Fibroblast of villous mesenchyme (primary cell): ENCODE data around the gene FLNB. TPM values are rescaled to one million over a fixed set of nuclear protein-coding genes. Genes with fewer than 3 reads are reported as not detected.

Experiments
- DNase-seq: peaks from one replicate; pipeline ENCODE4 v3.0.0-alpha.2; 2010; ENCODE audit warnings: low read depth
- H3K4me3 ChIP-seq: 2 replicates; pipeline ENCODE4 v1.5.1; 2011; ENCODE audit warnings: low read depth, mild to moderate bottlenecking, low read length
- CTCF ChIP-seq: IDR thresholded peaks from 2 replicates; pipeline ENCODE4 v1.5.1; 2012; ENCODE audit warnings: low read depth, mild to moderate bottlenecking, low read length; ENCODE audit not compliant: insufficient read depth
- total RNA-seq: library from RNA; depleted of rRNA; stranded (reverse); fragments of >200 nt; gene quantifications from 2 replicates; pipeline ENCODE4 v1.2.3, GENCODE V29; 2012

Gene FLNB
- total RNA-seq, 1 donor = 325 TPM

GRCh38 chr3:58105196-58105595 is 97.0 kb downstream of the FLNB start:
- no peak overlapping the region for H3K4me3 ChIP-seq
- no peak for DNase-seq
- TF ChIP-seq CTCF = no peak

GRCh38 chr3:58106061-58106460 is 97.8 kb downstream of the FLNB start:
- TF ChIP-seq CTCF = no peak
- DNase-seq = no peak
- H3K4me3 ChIP-seq = no peak overlapping the region

GRCh38 chr3:58106640-58107039 is 98.4 kb downstream of the FLNB start:
- no peak for TF ChIP-seq CTCF
- no peak for DNase-seq
- no peak overlapping the region for H3K4me3 ChIP-seq

GRCh38 chr3:58107597-58107996 is 99.4 kb downstream of the FLNB start:
- DNase-seq = no peak
- no peak overlapping the region for H3K4me3 ChIP-seq
- TF ChIP-seq CTCF = no peak

- DNase-seq = no peak
- TF ChIP-seq CTCF = no peak
Measured at GRCh38 chr3:58109752-58110151, 101.5 kb downstream of the FLNB start.

GRCh38 chr3:58111513-58112184 is 103.4 kb downstream of the FLNB start:
- H3K4me3 ChIP-seq = no peak overlapping the region
- DNase-seq = no peak
- no peak for TF ChIP-seq CTCF

More at GRCh38 chr3:58109752-58110151, 101.5 kb downstream of the FLNB start:
- no peak overlapping the region for H3K4me3 ChIP-seq

GRCh38 chr3:58112185-58112535 is 103.9 kb downstream of the FLNB start:
- no peak overlapping the region for H3K4me3 ChIP-seq
- TF ChIP-seq CTCF = no peak

More at GRCh38 chr3:58112185-58112535, 103.9 kb downstream of the FLNB start:
- DNase-seq = no peak
